Right renal pelvis (tissue), 4 donors: ENCODE results near the gene EGR2. TPM values are rescaled to one million over a fixed set of nuclear protein-coding genes. Genes with fewer than 3 reads are reported as not detected.

Experiments used
- DNase-seq, 4 donors: peaks; one replicate each; pipeline ENCODE4 v3.0.0-alpha.2; 2013; ENCODE audit warnings: low read depth in 4 of 4, low spot score in 3 of 4, missing footprints in 1 of 4
- polyA plus RNA-seq, 4 donors: library from polyadenylated mRNA; unstranded; fragments of 120-200 nt; gene quantifications; one replicate each; pipeline ENCODE4 v1.2.1, GENCODE V29; 2013; ENCODE audit not compliant: insufficient read length in 4 of 4

EGR2 gene
- polyA plus RNA-seq, 4 donors: 0.70 to 9.1 (median 2.7) TPM

DNA sequence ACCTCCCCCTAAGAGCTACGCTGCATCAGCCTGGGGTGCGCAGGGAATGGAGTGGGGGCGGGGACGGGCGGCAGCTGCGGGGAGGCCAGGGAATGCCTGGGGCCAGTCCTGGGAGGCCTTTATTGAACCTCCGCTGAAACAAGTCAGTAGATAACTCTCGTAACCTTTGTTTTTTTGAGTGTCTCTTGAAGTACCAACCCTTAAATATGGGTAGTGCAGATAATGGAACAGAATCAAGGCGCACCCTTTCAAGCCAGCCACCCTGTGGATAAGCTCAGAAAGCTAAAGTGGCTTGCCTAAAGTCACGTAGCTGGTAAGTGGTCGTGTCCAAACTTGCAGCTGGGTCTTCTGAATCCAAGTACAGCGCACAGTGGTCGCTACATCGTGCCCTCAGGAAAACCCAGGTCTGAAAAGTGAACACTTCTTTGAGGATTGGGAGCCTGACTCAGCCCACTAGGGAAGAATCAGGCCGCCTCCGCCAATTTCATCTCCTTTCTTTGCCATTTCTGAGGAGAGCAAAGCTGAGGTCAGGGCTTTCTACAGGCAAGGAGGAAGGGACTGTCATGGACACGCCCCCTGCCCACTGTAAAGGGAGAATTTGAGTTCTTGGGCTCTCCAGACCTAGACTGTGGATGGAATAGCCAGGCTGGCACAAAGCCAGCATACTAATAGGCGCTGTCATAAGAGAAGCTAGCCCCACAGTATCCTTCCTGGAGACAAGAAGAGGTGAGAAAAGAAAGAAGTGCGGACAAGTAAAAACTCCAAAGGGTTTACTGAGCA lies 3.2 kb upstream of the EGR2 start:
- peak in 1 of 4 donors; percentile 9 for DNase-seq

DNA sequence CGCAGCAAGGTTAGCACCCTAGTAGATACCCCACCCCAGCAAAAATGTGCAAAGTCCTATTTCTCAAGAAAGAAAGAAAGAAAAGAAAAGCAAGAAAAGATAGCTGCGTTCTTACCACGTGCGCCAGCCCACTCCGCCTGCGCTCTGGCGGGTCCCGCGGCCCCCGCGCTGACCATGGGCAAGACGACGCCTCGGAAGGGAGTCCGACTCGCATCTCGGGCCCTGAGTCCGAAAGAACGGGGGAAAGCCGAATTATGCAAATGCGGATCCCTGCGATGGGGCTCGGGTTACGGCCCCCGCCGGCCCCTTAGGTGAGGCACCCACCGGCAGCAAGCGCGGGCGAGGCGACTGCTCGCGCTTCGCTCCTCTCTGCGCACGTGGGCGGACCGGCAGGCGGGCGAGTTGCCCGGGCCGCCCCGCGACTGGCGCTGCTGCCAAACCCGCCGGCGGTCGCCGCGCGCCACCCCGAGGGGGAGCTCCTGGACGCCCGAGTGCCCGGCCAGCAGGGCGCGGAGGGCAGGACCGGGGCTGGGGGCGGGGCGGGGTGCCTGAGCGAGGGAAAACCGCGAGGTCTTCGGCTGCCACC lies 2.4 kb upstream of the EGR2 start:
- peak in 1 of 4 donors; percentile 12 for DNase-seq

DNA sequence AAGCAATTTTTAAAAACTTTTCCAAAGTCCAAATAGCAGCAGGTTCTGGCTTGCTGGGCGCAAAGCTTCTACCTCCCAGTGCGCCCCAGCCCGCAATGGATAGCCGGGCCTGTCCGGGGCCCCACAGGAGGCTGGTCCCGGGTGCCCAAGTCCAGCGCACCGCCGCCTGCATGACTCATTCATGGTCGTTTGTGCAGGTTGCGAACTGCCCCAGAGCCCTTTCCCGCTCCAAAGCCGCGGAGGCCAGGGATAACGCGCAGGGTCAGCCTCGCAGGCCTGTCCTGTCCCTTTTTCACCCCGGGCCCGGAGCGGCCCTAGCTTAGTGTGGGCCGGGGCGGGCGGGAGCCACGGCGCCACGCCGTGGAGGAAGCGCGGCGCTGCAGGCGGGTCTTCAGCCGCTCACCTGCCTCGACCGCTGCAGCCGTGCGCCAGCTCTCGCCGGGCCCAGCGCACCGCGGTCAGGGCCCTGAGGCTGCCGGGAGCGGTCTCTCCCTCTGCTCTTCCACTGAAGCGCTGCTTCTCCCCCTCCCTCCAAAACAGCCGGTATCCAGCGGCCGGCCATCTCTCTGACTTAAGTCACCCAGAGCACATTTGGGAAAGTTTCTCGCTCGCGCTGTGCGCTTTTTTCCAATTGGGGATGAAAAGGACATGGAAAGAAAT lies 1.7 kb upstream of the EGR2 start:
- DNase-seq: peak in 3 of 4 donors; percentile 71 to 73 (median 72)

DNA sequence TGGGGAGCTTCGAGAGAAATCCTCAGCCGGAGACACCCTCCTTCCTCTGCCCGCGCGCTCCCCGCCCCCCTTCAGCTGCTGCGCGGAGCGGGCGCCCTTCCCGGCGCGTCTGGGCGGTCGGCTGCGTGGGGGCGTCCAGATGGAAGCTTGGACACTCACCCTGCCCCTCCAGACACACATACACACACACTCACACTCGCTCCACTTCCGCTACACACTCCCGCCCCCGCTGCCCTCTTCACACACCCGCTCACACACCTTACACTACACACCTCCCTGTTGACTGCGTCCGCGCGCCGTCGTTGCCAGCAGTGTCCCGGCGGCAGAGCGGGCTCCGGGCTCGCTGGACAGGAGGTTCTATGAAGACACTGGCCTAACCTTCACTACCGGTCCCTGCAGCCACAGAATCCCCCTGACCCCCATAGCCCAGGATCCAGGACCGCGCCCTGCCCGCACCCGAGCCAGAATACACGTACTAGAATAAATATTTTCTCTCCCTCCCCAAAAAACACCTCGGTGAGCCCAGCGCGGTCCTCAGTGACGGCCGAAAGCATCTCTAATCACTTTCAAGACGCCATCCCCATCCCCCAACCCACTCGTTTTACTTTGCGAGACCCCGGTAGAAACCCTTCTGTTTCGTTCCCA lies 1.1 kb upstream of the EGR2 start:
- peak in 1 of 4 donors; percentile 9 for DNase-seq

DNA sequence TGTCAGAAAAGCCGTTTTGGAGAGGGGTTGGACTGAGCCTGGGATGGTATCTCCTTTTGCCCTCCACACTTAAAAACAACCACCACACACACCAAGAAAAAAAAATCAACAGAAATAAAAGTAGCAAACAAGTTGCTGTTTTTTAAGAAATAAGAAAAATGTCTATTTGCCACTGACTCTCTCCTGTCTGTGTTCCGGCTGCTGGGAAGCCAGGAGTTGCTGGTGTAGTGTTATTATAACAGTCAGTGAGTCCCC lies 163 bp downstream of the EGR2 start:
- DNase-seq: peak in 1 of 4 donors; percentile 11

DNA sequence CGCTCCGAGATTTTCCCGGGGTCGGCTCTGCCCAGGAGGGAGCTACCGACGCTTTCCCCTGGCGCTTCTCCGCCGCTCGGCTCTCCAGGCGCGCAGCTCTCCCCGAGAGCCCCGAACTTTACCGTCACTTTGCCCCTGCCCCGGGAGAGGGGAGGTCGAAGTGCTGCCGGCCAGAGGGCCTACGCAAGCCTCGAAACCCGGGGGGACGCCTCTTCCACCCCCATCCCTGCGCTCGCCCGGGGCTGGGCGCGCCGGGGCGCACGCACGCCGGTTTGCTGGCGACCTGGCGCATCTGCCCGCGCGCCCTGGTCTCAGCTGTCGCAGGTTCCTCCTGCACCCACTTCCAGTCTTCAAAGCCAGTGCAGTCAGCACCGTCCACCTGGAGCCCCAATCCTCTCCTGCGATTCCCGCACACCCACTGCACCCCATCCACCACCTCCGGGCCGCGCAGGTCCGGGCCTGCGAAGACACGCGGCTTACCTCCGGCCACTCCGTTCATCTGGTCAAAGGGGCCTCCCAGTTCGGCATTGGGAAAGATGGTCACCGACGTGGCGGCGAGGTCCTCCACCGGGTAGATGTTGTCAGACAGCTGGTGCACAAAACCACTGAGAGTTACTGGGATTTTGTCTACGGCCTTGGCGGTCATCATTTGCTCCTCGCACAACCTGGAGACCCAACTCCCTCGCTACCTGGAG lies 638 bp downstream of the EGR2 start:
- DNase-seq: peak in 1 of 4 donors; percentile 44

DNA sequence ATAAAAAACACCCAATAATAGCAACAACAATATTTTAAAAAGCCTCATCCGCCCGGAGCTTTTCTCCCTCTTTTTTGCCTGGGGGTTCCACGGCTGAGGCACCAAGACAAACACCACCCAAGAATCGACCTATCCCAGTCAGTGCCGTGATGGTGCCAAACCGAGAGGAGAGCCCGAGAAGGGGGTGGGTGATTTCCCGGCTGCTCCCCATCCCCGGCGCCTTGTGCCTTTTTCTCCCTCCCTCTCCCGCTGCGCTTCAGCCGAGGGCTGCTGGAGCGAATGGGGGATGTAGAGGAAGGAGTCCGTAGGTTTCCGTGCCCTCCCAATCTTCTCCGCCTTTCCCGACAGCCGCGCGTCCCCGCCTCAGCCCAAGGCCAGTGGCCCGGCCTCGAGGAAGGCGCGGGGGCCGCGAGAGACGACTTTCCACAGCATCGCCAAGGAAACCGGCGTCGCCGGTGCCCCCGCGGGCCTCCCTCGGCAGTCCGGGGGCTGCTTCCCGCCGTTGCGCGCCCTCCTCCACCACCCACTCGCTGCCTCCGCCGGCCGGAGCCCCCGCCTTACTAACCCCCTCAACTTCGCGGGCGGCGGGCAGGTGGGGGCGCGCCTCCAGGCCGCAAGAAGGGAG lies 1.3 kb downstream of the EGR2 start:
- DNase-seq: peak in 1 of 4 donors; percentile 9

DNA sequence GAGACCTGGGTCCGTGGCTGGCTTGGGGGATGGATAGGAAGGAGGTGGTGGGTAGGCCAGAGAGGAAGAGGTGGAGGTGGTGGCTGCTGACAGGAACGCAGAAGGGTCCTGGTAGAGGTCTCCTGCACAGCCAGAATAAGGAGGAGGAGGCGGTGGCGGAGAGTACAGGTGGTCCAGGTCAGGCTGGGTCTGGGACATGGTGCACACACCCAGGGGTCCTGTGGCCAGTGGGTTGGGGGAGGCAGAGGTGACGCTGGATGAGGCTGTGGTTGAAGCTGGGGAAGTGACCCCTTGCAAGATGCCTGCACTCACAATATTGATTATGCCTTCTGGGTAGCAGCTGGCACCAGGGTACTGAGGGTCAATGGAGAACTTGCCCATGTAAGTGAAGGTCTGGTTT lies 2.2 kb downstream of the EGR2 start:
- no peak for DNase-seq

DNA sequence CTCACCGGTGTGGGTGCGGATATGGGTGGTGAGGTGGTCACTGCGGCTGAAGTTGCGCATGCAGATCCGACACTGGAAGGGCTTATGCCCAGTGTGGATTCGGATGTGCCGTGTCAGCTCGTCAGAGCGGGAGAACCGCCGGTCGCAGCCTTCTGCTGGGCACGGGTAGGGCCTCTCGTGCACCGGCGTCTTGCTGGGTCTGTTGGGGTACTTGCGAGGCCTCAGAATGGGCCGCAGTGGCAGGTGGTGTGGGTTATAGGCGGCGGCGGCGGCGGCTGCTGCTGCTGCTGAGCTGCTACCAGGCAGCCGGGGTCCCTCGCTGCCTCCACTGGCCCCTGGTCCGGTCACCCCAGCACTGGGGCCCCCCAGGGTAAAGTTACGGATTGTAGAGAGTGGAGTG lies 2.7 kb downstream of the EGR2 start:
- no peak for DNase-seq

DNA sequence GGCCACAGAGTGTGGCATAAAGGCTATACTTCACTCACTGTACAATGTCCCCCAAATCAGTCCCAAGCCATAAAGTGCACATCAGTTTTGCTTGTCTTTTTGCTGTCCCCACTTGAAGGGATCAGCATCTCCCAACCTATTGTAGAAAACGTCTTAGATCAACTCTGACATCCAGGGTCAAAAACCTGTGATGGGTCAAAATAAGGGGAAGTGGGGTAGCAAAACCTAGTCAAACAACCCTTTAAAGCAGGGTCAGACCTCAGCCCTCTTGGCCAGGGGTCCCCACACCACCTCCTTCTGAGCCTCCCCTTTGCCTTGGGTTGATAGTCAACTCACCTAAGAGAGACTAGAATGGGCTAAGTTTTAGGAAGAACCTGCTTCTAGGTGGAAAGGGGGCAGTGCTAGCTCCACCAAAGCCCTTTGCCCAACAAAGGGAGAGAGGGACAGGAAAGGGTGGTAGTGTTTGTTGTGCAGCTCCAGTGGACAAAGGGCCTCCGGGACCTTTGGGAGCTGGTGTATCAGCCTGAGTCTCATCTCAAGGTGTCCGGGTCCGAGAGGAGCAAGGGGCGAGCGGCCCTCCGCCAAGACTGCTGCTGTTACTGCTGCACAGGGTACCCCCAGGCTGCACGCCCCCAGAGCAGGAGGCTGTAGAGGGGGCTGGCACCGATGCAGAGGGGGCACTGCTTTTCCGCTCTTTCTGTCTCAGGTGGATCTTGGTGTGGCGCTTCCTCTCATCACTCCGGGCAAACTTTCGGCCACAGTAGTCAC lies 3.3 kb downstream of the EGR2 start:
- DNase-seq: no peak

DNA sequence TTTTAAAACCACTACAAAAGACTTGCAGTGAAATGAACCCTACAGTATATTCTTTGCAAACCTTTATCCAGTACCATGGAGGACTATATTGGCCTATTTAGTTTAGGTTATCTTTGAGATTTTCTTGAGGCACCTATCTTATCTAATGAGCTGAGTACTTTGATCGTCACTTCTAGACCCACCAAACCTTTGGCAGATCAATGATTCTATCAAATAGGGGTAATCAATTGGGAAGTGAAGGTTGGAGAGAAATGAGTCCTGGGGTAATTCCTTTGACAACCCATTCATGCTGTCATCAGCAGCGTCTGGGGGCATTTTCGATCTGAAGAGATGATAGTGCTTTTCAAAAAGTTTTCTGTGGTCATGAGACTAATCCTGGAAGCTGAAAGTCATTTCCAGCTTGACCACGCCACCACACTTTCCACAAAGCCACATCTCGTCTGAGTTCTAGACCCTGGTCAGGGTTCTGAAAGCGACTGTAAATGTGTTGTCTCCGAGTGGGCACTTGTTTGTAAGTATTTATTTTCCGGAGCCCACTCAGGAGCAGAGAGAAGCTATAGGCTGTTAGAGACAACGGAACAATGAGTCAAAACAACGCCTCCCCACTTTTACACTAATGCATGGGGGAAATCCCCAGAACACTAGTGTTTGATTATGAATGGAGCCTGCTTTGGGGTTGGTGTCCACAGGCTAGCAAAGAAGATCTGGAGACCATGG lies 4.8 kb downstream of the EGR2 start:
- DNase-seq: no peak

DNA sequence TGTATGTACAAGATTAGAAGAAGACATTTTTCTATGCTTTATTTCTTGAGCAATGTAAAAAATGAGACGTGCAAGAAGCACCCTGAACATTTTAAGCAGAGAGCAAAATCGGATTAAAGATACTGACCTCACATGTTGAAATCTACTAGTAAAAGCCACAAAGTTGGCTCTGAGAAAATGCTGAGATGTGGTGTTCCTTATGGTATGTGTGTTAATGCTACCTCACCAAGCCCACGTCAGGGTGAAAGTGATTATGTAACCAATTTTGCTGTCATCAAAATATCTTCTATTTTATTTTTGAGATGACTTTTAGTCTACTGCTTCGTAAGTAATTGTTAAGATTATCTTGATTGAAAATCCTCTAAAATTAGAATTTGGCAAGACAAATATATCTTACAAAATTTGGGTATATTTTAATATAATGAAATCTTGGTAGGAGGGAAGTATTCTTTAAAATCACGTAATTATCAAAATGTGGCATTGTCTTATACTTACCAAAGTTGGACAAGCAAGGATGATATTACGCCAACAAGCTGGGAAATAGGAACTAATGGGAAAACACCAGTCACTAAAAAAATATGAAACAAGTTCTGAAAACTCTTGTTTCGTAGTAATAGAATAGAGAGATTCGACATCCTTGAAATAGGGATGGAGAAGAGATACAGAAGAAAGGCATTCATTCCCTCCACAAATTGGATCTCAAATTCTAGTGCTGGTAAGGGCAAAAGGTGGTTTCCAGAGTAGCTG lies 5.8 kb downstream of the EGR2 start:
- no peak for DNase-seq

DNA sequence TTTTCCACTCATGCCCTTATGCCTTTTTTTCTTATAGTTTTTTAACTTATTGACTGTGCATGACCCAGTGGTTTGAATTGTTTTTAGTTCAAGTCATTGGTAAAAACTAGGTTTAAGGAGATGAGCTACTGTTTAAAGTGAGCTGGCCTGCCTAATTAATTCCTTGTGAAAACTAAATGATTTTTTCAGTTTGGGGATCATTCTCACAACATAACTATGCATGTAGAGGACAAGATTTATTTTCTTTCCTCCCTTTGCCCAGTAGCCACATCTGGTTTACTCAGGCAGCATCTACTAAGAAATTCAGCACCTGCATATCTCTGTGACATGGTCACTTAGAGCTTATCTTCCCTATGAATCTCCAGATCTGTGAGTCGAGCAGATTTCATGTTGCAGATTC lies 9.9 kb downstream of the EGR2 start:
- no peak for DNase-seq

DNA sequence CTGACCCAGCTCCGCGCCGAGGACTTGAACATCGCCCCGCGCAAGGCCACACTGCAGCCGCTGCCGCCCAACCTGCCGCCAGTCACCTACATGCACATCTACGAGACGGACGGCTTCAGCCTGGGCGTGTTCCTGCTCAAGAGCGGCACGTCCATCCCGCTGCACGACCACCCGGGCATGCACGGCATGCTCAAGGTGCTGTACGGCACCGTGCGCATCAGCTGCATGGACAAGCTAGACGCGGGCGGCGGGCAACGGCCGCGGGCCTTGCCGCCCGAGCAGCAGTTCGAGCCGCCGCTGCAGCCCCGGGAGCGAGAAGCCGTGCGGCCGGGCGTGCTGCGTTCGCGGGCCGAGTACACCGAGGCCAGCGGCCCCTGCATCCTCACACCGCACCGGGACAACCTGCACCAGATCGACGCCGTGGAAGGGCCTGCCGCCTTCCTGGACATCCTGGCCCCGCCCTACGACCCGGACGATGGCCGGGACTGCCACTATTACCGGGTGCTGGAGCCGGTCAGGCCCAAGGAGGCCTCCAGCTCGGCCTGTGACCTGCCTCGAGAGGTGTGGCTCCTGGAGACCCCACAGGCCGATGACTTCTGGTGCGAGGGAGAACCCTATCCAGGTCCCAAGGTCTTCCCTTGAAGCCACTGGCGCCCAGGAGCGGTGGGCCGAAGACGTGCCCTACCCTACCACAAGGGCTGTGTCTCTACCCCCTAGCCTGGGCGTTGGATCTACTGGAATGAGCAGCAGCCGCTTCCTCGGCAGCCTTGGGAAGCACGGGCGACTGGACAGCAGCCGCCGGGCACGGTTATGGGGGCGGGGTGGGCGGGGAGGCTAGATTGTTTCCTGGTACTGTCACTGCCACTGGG lies 10.7 kb downstream of the EGR2 start:
- peak in 1 of 4 donors; percentile 7 for DNase-seq

DNA sequence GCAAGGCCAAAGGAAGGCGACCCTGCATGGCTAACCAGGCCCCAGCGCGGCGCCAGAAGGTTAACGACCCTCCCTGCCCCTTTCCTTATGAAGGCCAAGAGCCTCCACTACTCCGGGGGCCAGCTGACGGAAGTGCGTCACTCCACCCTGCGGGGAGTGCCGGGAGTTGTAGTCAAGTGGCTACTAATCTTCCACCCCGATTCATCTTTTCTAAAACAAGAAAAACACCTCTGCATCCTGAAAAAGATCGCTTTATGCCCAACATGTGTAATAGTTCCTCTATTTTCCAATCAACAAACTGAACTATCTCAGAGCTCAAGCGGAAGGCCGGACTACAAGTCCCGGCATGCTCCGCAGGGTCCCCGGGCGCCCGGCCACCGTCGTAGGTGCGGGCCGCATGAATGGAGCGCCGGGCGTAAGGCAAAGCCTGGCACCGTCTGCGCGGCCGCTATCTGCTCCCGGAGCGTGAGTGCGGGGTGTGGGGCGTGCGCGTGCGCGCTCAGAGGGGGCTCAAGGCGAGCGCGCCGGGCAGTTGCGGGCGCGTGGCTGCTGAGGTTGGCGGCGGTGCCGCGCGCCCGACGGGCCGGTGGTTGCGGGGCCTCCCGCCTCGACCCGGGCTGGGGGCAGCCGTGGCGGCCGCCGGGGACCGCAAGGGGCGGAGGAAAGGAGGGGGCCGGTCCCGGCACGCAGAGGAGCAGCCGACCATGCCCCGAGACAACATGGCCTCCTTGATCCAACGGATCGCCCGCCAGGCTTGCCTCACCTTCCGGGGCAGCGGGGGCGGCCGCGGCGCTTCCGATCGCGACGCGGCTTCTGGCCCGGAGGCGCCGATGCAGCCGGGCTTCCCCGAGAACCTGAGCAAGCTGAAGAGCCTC lies 11.6 kb downstream of the EGR2 start, which contains the start of gene ADO:
Gene ADO (plus strand): TSS at position 365 of the 875 bp plus-strand sequence. CDS start 340 bp downstream, at position 705.
- peak in 3 of 4 donors; percentile 85 to 93 (median 86) for DNase-seq

DNA sequence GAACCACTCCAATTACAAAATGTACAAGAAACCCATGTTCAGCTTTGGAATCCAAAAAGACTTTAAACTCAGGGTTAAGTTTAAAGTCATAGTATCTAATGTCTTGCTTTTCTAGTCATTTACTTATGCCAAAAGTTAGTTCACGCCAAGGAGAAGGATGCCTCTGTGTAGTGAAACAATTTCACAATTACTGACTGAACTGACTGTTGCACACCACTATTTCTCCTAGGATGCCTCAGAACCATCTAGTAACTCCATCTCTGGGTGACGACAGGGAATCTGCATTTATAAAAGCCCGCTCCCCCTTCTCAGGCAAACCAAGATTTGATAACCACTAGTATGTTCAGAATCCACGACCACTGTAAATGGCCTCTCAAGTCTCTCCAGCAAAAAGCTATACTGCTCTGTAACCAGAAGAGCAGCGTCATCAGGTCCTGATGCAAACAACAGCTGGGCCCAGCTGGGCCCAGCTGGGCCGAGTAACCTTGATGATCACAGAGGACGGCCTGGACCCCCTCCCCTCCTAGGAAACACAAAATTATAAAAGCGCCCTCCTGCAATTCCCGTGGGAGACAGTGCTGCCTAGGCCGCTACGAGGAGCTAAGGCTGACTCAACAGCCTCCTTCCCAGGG lies 12.3 kb downstream of the EGR2 start:
- peak in 3 of 4 donors; percentile 77 to 87 (median 82) for DNase-seq
